Bronchial epithelial cell (primary cell): ENCODE results near the gene PPP6R2. TPM values are rescaled to one million over a fixed set of nuclear protein-coding genes. Genes with fewer than 3 reads are reported as not detected.

ENCODE experiments used
- DNase-seq: peaks from one replicate; pipeline ENCODE4 v3.0.0-alpha.2; 2010; ENCODE audit warnings: low read depth
- FAIRE-seq: peaks from 2 replicates; lab custom pipeline; 2011; peaks lifted over from hg19 to GRCh38; lab: Jason Lieb, UNC
- H3K27me3 ChIP-seq: 2 replicates; pipeline ENCODE4 v1.5.1; 2011; ENCODE audit warnings: low read length; ENCODE audit not compliant: control insufficient read depth, insufficient read depth
- H3K36me3 ChIP-seq: 2 replicates; pipeline ENCODE4 v1.5.1; 2011; ENCODE audit warnings: low read length; ENCODE audit not compliant: control insufficient read depth, insufficient read depth
- H3K4me3 ChIP-seq: 2 replicates; pipeline ENCODE4 v1.5.1; 2011; ENCODE audit warnings: mild to moderate bottlenecking, low read depth, low read length, control low read depth
- CTCF ChIP-seq: IDR thresholded peaks from 2 replicates; pipeline ENCODE4 v1.5.1; 2011; ENCODE audit warnings: mild to moderate bottlenecking, moderate library complexity, low read length, control low read depth, inconsistent platforms; ENCODE audit not compliant: insufficient read depth, severe bottlenecking
- total RNA-seq: library from RNA; depleted of rRNA; stranded (reverse); fragments of >200 nt; gene quantifications from 2 replicates; pipeline ENCODE4 v1.2.1, GENCODE V29; 2014

Gene PPP6R2
- total RNA-seq, 1 donor from 2014 or later, result 50.5 TPM

GRCh38 chr22:50473088-50473487, 130.0 kb downstream of the PPP6R2 start:
- no peak overlapping the region for H3K4me3 ChIP-seq

GRCh38 chr22:50473855-50474671, 130.9 kb downstream of the PPP6R2 start:
- TF ChIP-seq CTCF, result no peak
- Histone ChIP-seq H3K36me3 (peaks cover 8% of the 10 kb centered on the region), H3K4me3 (peak overlapping the region; percentile 63), H3K27me3 (no peaks in the 10 kb centered on the region)
- FAIRE-seq (no peak), DNase-seq (peak; percentile 40)

More at GRCh38 chr22:50473088-50473487, 130.0 kb downstream of the PPP6R2 start:
- peak; percentile 20 for DNase-seq
- no peak for FAIRE-seq
- peak; percentile 46 for TF ChIP-seq CTCF
- Histone ChIP-seq H3K27me3 (no peaks in the 10 kb centered on the region), H3K36me3 (peaks cover 9% of the 10 kb centered on the region)

GRCh38 chr22:50474710-50475651, 131.9 kb downstream of the PPP6R2 start, which contains the start of gene SBF1:
TSS of gene SBF1 (minus strand) at chr22:50475035. CDS start at chr22:50474840, 195 bp downstream.
- FAIRE-seq, result no peak
- no peaks in the 10 kb centered on the region for H3K27me3 ChIP-seq
- H3K36me3 ChIP-seq, result peaks cover 8% of the 10 kb centered on the region
- peak within 1 kb of the TSS; percentile 63 for H3K4me3 ChIP-seq
- peak; percentile 70 for DNase-seq
- no peak for TF ChIP-seq CTCF

- TF ChIP-seq CTCF, result no peak
- Histone ChIP-seq H3K4me3 (no peak overlapping the region), H3K36me3 (peaks cover 8% of the 10 kb centered on the region), H3K27me3 (no peaks in the 10 kb centered on the region)
- DNase-seq (no peak), FAIRE-seq (no peak)
These were observed 132.5 kb downstream of the PPP6R2 start for GRCh38 chr22:50475652-50476002.

- FAIRE-seq, result peak; percentile 55
- Histone ChIP-seq H3K36me3 (peaks cover 8% of the 10 kb centered on the region), H3K27me3 (no peaks in the 10 kb centered on the region), H3K4me3 (no peak overlapping the region)
- peak; percentile 28 for DNase-seq
- TF ChIP-seq CTCF, result no peak
These were observed 133.7 kb downstream of the PPP6R2 start for GRCh38 chr22:50476868-50477267.
